T-cell (primary cell): ENCODE measurements around the gene WFDC6. TPM values are rescaled to one million over a fixed set of nuclear protein-coding genes. Genes with fewer than 3 reads are reported as not detected.
"Not testable (repeated sequence)": the region's sequence is repeated elsewhere in the genome, so short reads cannot be mapped to it uniquely, and the experiment has no call there.

Source experiments
- ATAC-seq, 4 experiments: fragments of 200-7000 bp in 3 of 4; fragments of 150-1000 bp in 1 of 4; cut with Tn5 transposase; replicated peaks in 1 of 4; 1 replicate in 3 of 4; 2 replicates in 1 of 4; pipeline ENCODE4 v1.10.0; 2021; ENCODE audit warnings: moderate library complexity in 3 of 4, mild to moderate bottlenecking in 2 of 4, moderate number of reproducible peaks in 1 of 4
- CTCF ChIA-PET, 2 donors: fragments of 300-600 bp; sonication (Branson Sonifier 250); formaldehyde crosslinking; loops; one replicate each; lab custom pipeline; 2022; ENCODE audit warnings: antibody characterized with exemption in 2 of 2; lab: Charles Lee
- POLR2A ChIA-PET, 2 donors: fragments of 300-600 bp; sonication (Branson Sonifier 250); formaldehyde crosslinking; loops; one replicate each; lab custom pipeline; 2022; ENCODE audit warnings: antibody characterized with exemption in 2 of 2; lab: Charles Lee
- DNase-seq, 35 experiments: peaks; one replicate each; pipeline versions ENCODE4 v3.0.0 to v3.0.0-alpha.2; 2013 to 2023
- H3K27ac ChIP-seq: one replicate; pipeline ENCODE4 v1.5.1; 2013; ENCODE audit warnings: low read length
- H3K27me3 ChIP-seq, 2 experiments: replicated peaks in 1 of 2; 1 replicate in 1 of 2; 2 replicates in 1 of 2; pipeline versions ENCODE4 v1.6.1 to v1.7.0; 2013; ENCODE audit warnings: low read length in 1 of 2, mixed read lengths in 1 of 2; ENCODE audit not compliant: control insufficient read depth in 2 of 2, insufficient read depth in 2 of 2; ENCODE audit errors: extremely low read depth in 1 of 2
- H3K36me3 ChIP-seq, 2 donors: 1 replicate in 1 of 2; 2 replicates in 1 of 2; pipeline versions ENCODE4 v1.6.1 to v1.7.0; 2013; ENCODE audit warnings: low read length in 1 of 2; ENCODE audit not compliant: control insufficient read depth in 2 of 2, insufficient read depth in 1 of 2; ENCODE audit errors: extremely low read depth in 1 of 2
- H3K4me1 ChIP-seq, 2 experiments: 1 replicate in 1 of 2; 2 replicates in 1 of 2; pipeline versions ENCODE4 v1.6.1 to v1.7.0; 2013; ENCODE audit warnings: low read length in 2 of 2, mixed read lengths in 1 of 2; ENCODE audit not compliant: insufficient read depth in 2 of 2, control insufficient read depth in 1 of 2; ENCODE audit errors: extremely low read depth in 1 of 2
- H3K4me3 ChIP-seq, 2 donors: 1 replicate in 1 of 2; 2 replicates in 1 of 2; pipeline versions ENCODE4 v1.5.1 to v1.7.0; 2013; ENCODE audit warnings: mild to moderate bottlenecking in 2 of 2, low read length in 1 of 2, moderate library complexity in 1 of 2; ENCODE audit not compliant: control insufficient read depth in 1 of 2; ENCODE audit errors: extremely low read depth in 1 of 2
- H3K9me3 ChIP-seq: 2 replicates; pipeline ENCODE4 v1.7.0; 2013
- H3K27ac Mint-ChIP-seq, 2 donors: one replicate each; pipeline ENCODE4 v1.8.0; 2020 to 2021; ENCODE audit warnings: mild to moderate bottlenecking in 2 of 2, mixed read lengths in 2 of 2
- H3K27me3 Mint-ChIP-seq, 2 donors: one replicate each; pipeline ENCODE4 v1.8.0; 2021 to 2022; ENCODE audit warnings: mixed read lengths in 2 of 2
- H3K36me3 Mint-ChIP-seq: one replicate; pipeline ENCODE4 v1.8.0; 2021; ENCODE audit warnings: mixed read lengths
- H3K4me1 Mint-ChIP-seq, 3 donors: one replicate each; pipeline ENCODE4 v1.8.0; 2020 to 2022; ENCODE audit warnings: mixed read lengths in 3 of 3, mild to moderate bottlenecking in 1 of 3
- H3K4me3 Mint-ChIP-seq, 3 donors: one replicate each; pipeline ENCODE4 v1.8.0; 2020 to 2022; ENCODE audit warnings: mild to moderate bottlenecking in 3 of 3, mixed read lengths in 3 of 3, moderate library complexity in 3 of 3
- H3K9me3 Mint-ChIP-seq, 3 donors: one replicate each; pipeline ENCODE4 v1.8.0; 2020 to 2022; ENCODE audit warnings: mixed read lengths in 3 of 3
- WGBS: methylation state at CpG from one replicate; pipeline ENCODE4 v1.1.5; 2013; ENCODE audit warnings: missing lambda C conversion rate; ENCODE audit not compliant: insufficient coverage; 5-methylcytosine and 5-hydroxymethylcytosine counted together
- total RNA-seq, 35 experiments: library from RNA in 6 of 35; stranded (reverse) in 6 of 35; fragments of 120-200 nt in 1 of 35; gene quantifications; one replicate each; pipeline versions ENCODE4 v1.2.1 to v1.2.4 and lab custom pipeline; 2013 to 2026

Gene WFDC6
- total RNA-seq: not detected
- total RNA-seq (2013): not detected
- total RNA-seq (lab: John Stamatoyannopoulos, UW): 0 reads per million in 29 experiments

DNA sequence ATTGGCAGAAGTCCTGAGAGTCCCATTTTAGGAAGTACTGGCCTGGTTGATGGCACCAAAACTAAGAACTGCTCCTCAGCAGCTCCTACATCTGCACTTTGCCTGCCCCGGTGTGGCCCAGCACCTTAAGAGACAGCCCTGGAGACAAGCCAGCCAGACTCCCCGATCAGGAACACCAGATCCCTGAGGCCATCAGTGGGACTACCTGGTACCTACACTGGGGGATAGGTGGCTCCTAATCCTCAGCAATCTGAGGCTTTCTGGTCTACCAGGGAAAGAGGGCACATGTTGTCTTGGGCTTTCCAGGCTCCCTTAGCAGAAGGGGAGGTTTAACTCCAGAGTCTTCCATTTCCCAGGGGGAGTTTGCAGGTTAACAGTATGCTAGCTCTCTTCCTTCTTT is at the start of gene WFDC6:
Gene WFDC6 (minus strand): TSS at position 101 of the 400 bp plus-strand sequence. CDS start 75 bp downstream, at position 26.
- Mint-ChIP-seq H3K27ac (peak within 1 kb of the TSS in 1 of 2 donors; percentile 23), H3K27me3 (peaks cover 46 to 49% of the 10 kb centered on the region in 2 donors), H3K36me3 (no peaks in the 10 kb centered on the region), H3K4me1 (no peaks in the 10 kb centered on the region), H3K4me3 (no peak within 1 kb of the TSS), H3K9me3 (no peaks in the 10 kb centered on the region)
- Histone ChIP-seq H3K4me3 (no peak within 1 kb of the TSS), H3K27ac (no peak within 1 kb of the TSS), H3K9me3 (no peaks in the 10 kb centered on the region), H3K27me3 (peaks cover 0 to 16% of the 10 kb centered on the region in 2 experiments), H3K4me1 (no peaks in the 10 kb centered on the region), H3K36me3 (no peaks in the 10 kb centered on the region)
- ChIA-PET CTCF (no interaction called here), POLR2A (no interaction called here)
- DNase-seq (no peak), ATAC-seq (no peak)
- WGBS: 85% methylated on average over 2 of the region's 2 CpGs

GRCh38 chr20:45588800-45589199 is 49.5 kb upstream of the WFDC6 start:
- Histone ChIP-seq H3K4me3 (no peak overlapping the region), H3K27ac (no peak overlapping the region), H3K9me3 (no peaks in the 10 kb centered on the region), H3K4me1 (no peaks in the 10 kb centered on the region), H3K36me3 (no peaks in the 10 kb centered on the region), H3K27me3 (peaks cover 2 to 8% of the 10 kb centered on the region in 2 experiments)
- no peak for ATAC-seq
- Mint-ChIP-seq H3K4me1 (no peaks in the 10 kb centered on the region), H3K27ac (no peak overlapping the region), H3K9me3 (no peaks in the 10 kb centered on the region), H3K36me3 (no peaks in the 10 kb centered on the region), H3K4me3 (no peak overlapping the region), H3K27me3 (peaks cover 16 to 17% of the 10 kb centered on the region in 2 donors)
- CTCF ChIA-PET: no interaction called here
- no peak for DNase-seq
- no CpG with 5 or more reads among the region's 2 CpGs for WGBS
- POLR2A ChIA-PET: no interaction called here

DNA sequence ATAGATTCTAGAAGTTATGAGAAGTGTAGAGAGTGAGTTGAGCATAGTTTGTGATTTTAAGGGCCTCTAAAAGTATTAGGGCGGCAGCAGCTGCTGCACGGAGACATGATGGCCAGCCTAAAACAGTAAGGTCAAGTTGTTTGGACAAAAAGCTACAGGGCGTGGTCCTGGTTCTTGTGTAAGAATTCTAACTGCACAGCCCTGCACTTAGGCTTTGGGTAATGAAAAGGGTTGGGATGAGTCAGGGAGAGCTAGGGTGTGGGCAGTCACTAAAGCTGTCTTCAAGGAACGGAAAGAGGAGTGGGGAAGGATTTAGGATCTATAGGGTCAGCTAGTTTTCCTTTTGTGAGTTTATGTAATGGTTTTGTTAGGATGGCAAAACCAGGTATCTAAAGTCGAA is 46.7 kb upstream of the WFDC6 start:
- H3K27ac ChIP-seq, H3K4me1 Mint-ChIP-seq, H3K9me3 ChIP-seq, H3K4me1 ChIP-seq, DNase-seq, POLR2A ChIA-PET, CTCF ChIA-PET, H3K27me3 ChIP-seq, H3K4me3 Mint-ChIP-seq, H3K4me3 ChIP-seq, H3K36me3 Mint-ChIP-seq, ATAC-seq, H3K36me3 ChIP-seq, H3K9me3 Mint-ChIP-seq, H3K27ac Mint-ChIP-seq: not testable (repeated sequence)
- peaks cover 11 to 16% of the 10 kb centered on the region in 2 donors for H3K27me3 Mint-ChIP-seq
- 93% methylated on average over 5 of the region's 5 CpGs for WGBS

DNA sequence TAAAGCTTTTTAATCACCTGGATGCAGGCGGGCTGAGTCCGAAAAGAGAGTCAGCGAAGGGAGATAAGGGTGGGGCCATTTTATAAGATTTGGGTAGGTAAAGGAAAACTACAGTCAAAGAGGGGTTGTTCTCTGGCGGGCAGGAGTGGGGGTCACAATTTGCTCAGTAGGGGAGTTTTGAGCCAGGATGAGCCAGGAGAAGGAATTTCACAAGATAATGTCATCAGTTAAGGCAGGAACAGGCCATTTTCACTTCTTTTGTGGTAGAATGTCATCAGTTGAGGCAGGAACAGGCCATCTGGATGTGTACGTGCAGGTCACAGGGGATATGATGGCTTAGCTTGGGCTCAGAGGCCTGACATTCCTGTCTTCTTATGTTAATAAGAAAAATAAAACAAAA is 45.0 kb upstream of the WFDC6 start:
- POLR2A ChIA-PET: not testable (repeated sequence)

DNA sequence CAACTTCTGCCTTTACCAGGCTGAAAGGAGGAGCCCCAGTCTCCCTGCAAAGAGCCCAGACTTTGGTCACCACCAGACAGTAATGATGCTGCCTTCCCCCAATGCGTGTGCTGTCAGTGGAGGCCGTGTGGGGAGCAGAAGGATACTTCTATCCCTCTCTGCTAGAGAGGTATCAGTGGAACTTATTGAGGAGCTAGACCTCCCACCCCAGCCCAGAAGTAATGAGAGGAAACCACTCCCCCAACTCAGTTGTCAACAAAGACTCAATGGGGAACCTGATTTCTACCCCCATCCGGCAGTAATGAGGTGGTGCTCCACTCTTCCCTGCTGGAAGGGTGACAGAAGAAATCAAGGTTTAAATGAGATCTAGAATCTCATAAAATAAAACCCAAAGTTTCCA is 44.2 kb upstream of the WFDC6 start:
- peaks cover 14 to 26% of the 10 kb centered on the region in 2 donors for H3K27me3 Mint-ChIP-seq
- CTCF ChIA-PET: no interaction called here
- WGBS: no CpG with 5 or more reads among the region's 3 CpGs
- H3K36me3 ChIP-seq: no peaks in the 10 kb centered on the region
- ATAC-seq: no peak
- H3K4me1 Mint-ChIP-seq: no peaks in the 10 kb centered on the region
- peaks cover 8 to 15% of the 10 kb centered on the region in 2 experiments for H3K27me3 ChIP-seq
- no peak for DNase-seq
- H3K4me1 ChIP-seq: no peaks in the 10 kb centered on the region
- H3K4me3 ChIP-seq: no peak overlapping the region
- no peaks in the 10 kb centered on the region for H3K9me3 ChIP-seq
- POLR2A ChIA-PET: no interaction called here
- no peaks in the 10 kb centered on the region for H3K9me3 Mint-ChIP-seq
- no peak overlapping the region for H3K27ac Mint-ChIP-seq
- no peaks in the 10 kb centered on the region for H3K36me3 Mint-ChIP-seq
- no peak overlapping the region for H3K4me3 Mint-ChIP-seq
- no peak overlapping the region for H3K27ac ChIP-seq

More for the DNA sequence above, 45.0 kb upstream of the WFDC6 start:
- H3K36me3 Mint-ChIP-seq, H3K4me1 Mint-ChIP-seq, H3K4me3 ChIP-seq, DNase-seq, H3K9me3 ChIP-seq, H3K4me1 ChIP-seq, H3K27ac Mint-ChIP-seq, H3K27ac ChIP-seq, H3K36me3 ChIP-seq, H3K4me3 Mint-ChIP-seq, CTCF ChIA-PET, ATAC-seq, H3K9me3 Mint-ChIP-seq: not testable (repeated sequence)
- peaks cover 9 to 10% of the 10 kb centered on the region in 2 experiments for H3K27me3 ChIP-seq
- WGBS: 90% methylated on average over 5 of the region's 5 CpGs
- peaks cover 15 to 23% of the 10 kb centered on the region in 2 donors for H3K27me3 Mint-ChIP-seq

- Mint-ChIP-seq H3K36me3 (no peaks in the 10 kb centered on the region), H3K4me1 (no peaks in the 10 kb centered on the region), H3K4me3 (no peak overlapping the region), H3K27me3 (peaks cover 14 to 24% of the 10 kb centered on the region in 2 donors), H3K9me3 (no peaks in the 10 kb centered on the region), H3K27ac (no peak overlapping the region)
- ChIA-PET CTCF (no interaction called here), POLR2A (interaction anchor here in 1 of 2 donors (0.6 kb wide), 1 partner anchor 13 kb away, joined by 3 read pairs; no protein-coding TSS in a partner anchor)
- no peak for ATAC-seq
- Histone ChIP-seq H3K4me3 (no peak overlapping the region), H3K9me3 (no peaks in the 10 kb centered on the region), H3K27me3 (peaks cover 8 to 11% of the 10 kb centered on the region in 2 experiments), H3K27ac (no peak overlapping the region), H3K36me3 (no peaks in the 10 kb centered on the region), H3K4me1 (no peaks in the 10 kb centered on the region)
- no peak for DNase-seq
Measured at GRCh38 chr20:45581702-45582101, 42.4 kb upstream of the WFDC6 start.

DNA sequence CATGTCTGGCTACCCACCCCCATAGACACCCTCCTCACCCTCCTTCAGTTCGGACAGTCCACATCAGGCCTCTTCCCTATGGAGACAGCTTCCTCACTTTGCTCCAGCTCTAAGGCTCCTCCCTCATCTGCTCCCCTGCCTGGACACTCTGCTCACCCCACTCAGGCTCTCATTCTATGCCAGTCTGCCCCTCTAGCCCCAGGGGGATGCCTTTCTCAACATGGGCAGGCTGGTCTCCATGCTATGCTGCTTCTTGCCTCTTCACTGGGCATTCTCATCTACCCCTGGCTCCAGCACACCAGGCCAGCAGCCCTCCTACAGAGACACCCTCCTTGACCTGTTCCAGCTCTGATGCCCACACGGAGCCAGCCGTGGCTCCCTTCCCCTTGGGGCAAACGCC is 39.9 kb upstream of the WFDC6 start, which contains the start of gene WFDC8:
Gene WFDC8 (minus strand): TSS at position 101 of the 400 bp plus-strand sequence. CDS start 37 bp downstream, at position 64.
- DNase-seq (no peak), ATAC-seq (no peak)
- H3K27ac Mint-ChIP-seq: no peak within 1 kb of the TSS
- ChIA-PET CTCF (no interaction called here), POLR2A (no interaction called here)
- no peak within 1 kb of the TSS for H3K4me3 ChIP-seq
- H3K9me3 Mint-ChIP-seq: no peaks in the 10 kb centered on the region
- H3K27ac ChIP-seq: no peak within 1 kb of the TSS
- H3K36me3 Mint-ChIP-seq: no peaks in the 10 kb centered on the region
- H3K4me3 Mint-ChIP-seq: no peak within 1 kb of the TSS
- no peaks in the 10 kb centered on the region for H3K9me3 ChIP-seq
- no peaks in the 10 kb centered on the region for H3K36me3 ChIP-seq
- 50% methylated on average over 1 of the region's 4 CpGs for whole genome bisulfite sequencing
- no peaks in the 10 kb centered on the region for H3K4me1 ChIP-seq
- no peaks in the 10 kb centered on the region for H3K4me1 Mint-ChIP-seq
- H3K27me3 Mint-ChIP-seq: peaks cover 14 to 26% of the 10 kb centered on the region in 2 donors
- peaks cover 8 to 13% of the 10 kb centered on the region in 2 experiments for H3K27me3 ChIP-seq
